DLD1 (cell line): ENCODE measurements around the gene OR2T35.

Experiments used
- in situ Hi-C: cut with HindIII; loops from 2 replicates; pipeline ENCODE4 v1.10.0; 2017; ENCODE audit warnings: low sequenced_read_pairs

The OR2T35 gene

DNA sequence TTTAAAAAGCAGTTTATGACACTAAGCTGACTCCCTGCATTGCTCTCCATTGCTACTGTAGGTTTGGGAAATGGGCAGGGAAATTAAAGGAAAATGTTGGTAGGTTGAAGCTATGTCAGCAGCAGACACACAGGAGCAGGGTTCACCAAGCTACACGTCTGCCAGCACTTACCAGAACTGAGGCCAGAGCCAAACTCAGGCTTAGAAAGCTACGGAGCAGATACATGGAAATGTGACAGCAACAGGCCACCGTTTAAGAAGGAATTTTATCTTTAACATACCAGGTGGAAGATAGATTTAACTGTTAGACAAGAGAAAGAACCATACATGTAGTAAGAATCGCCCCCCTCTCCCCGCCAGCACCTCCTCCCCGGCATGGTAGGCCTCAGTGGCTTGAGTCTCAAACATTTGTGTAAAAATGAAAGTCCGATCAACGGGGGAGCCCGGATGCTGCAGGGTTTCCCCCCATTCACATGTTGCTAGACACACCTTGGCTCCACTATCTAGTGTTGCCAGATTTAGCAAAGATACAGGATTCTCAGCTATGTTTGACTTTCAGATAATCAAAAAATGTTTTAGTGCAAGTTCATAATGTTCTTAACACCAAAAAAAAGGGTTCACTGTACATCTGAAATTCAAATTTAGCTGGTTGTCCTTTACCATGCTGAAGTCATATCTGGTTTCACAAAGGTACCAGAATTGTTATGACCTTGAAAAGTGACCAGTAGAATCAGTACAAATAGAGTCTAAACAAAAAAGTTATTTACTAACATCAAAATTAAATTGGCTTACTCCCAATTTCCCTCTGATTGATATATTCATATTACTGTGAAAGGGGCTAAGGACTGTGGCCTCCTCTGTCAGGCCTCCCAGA lies 16.9 kb downstream of the OR2T35 start:
- in situ Hi-C loops, result no loop called here

DNA sequence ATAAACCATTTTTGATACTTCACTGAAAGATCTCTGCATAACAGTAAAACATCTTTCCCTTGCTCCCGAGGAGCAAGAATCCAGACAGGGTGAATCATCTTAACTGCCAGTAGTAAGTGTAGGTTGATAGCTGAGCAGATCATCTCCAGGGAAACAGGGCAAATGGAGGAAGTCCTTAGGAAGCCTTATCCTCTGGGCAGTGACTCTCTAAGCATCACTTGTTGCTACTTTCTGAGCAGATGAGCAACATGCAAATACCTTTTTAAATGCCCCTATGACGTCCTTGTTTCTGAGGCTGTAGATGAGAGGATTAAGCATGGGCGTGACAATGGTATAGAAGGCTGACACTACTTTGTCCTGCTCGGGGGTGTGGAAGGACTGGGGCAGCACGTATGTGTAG lies 19.1 kb downstream of the OR2T35 start:
- in situ Hi-C loops, result no loop called here

DNA sequence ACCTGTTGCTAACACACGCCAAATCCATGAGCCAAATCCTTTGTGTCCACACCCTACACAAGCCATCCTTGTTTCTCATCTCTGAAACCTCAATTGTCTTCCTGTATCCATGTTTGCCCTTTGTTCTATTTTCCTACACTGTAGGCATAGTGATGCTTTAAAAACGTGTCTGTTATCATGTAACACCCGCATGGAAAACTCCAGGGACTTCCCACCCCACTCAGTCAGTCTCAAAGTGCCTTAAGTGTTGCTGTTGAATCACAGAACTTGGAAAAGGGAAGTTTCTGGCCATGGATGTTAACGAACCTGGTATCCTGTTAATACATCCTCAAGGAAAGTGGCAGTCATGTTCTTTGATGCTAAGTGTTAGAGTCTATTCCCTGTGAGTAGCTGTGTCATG lies 19.9 kb downstream of the OR2T35 start:
- in situ Hi-C loops, result no loop called here

DNA sequence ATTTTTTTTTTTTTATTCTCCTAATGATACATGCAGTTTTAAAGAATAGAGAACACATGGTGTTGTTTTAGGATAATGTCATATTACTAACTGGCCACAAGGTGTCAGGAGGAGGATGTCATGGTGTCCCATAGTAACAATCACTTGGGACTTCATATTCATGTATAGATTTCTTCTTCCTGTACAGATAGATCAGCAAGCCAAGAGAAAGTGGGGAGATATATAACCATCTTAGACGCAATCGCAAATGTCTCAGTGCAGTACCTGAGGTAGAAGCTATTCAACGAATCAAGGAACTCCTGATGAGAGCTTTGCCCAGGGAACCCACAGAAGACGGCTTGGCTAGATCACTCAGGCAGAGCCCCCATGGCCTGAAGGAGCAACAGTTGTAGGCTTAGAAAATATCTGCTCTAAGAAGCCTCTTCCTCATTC lies 22.5 kb downstream of the OR2T35 start:
- in situ Hi-C loops, result no loop called here

DNA sequence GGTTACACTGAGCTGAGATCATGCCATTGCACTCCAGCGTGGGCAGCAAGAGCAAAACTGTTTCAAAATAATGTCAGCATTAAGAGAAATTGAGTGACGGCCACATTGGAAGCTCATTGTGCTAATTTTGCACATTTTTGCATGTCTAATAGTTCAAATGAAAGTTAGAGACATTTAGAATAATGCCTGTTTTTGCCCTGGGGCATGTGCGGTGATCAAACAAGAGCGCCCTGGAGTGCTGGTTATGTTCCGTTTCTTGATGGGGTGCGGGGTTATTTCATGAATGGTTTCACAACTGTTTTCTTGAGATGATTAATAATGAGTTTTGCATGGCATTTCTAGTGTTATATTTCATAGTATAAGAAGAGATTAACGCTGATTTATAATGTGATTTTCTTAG lies 23.3 kb downstream of the OR2T35 start:
- in situ Hi-C loops, result no loop called here

DNA sequence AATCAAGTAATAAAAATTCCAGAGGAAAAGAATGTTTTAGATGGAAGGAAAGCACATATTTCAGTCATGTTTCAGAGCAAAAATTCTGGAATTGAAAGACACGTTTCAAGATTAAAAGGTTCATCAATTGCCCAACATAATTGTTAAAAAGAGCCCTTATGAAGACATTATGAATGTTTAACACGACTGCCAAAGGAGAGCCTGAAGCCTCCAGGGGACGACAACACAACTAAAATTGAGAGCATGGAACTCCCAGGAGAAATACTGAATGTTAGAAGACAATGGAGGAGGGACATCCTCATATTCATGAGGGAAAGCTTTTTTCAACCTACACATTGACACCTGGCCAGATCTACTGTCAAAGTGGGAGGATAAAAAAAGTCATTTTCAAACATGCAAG lies 26.2 kb downstream of the OR2T35 start:
- in situ Hi-C loops, result no loop called here

DNA sequence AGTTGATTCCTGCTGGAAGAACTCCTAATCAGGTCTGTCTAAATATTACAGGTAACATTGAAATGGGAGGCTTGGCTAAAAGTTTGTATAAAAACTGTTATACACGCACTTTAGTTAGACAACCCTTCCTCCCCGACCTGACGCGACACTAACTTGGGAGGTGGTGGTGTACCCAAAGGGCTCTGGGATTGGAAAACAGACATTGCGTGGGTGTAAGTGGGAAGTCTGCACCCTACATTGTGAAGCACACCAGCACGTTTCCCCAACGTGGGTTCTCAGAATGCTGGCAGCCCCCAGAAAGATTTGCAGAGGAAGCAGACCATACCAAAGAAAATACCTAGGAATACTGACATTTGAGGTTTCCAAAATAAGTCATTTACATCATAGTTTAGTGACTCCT lies 27.0 kb downstream of the OR2T35 start:
- in situ Hi-C loops, result no loop called here

DNA sequence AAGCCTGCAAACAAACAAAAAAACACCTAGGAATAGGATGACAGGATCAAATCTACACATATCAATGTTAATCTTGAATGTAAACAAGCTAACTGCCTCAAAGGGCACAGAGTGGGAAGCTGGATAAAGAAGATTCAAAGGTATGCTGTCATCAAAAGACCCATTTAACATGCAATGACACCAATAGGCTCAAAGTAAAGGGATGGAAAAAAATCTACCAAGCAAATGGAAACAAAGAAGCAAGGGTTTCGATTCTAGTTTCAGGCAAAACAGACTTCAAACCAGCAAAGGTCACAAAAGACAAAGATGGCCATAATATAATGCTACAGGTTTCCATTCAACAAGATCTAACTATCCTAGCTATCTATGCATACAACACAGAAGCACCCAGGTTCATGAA lies 31.3 kb downstream of the OR2T35 start:
- in situ Hi-C loops, result no loop called here

DNA sequence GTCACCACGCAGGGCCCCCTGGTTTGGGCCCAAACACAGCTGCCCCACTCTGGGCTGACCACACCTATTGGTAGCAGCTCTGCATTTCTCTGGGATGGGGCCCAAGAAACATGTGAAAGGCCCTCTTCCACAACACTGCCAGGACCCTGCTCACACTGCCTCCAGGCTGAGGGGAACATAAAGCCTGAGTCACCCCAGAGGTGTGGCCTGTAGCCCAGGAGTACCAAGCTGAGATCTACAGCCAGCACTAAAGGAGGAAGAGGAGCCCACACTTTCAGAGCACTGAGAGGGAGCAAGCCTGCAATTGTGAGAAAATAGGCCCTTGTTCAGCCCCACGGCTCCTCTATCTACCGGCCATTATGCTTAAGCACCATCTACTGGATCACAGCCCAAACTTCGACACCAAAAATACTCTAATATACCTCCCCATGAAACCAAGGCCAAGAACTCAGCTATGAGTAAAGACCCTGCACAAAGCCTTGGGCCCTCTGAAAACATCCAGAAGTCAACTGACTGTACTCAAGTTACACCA lies 33.1 kb downstream of the OR2T35 start:
- in situ Hi-C loops, result no loop called here

DNA sequence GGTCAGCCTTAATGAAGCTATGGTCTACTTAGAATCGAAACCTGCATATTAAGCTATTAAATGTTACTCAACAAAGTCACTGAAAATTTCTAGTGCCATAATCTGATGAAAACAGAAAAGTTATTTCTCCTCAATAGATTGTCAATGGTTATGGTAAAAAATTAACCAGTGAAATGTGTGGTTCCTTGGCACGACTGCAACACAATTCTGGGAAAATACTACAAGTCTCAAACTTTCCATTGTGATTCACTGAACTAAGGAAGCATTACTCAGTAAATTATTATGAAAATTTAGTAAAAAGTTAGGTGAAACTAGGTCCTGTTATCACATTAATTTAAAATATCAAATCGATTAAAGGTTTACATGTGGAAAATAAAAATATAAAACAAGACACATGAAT lies 34.8 kb downstream of the OR2T35 start:
- in situ Hi-C loops, result no loop called here

DNA sequence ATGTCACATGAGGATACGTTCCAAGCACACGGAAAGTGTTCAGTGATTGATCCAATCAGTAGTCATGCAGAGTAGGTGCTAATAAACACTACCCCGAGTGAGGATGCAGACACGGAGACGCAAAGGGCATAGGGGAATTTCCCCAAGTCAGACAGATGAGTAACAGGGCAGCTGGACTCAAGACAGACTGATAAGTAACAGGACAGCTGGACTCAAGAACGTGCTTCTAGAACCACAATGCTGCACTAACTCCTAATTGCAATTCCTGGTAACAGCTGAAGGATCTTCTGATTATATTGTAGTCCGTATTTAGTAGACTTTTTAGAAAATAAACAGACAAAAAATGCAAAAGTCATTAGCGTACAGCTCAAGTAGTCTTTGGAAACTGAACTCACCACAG lies 45.7 kb downstream of the OR2T35 start:
- in situ Hi-C loops, result no loop called here

DNA sequence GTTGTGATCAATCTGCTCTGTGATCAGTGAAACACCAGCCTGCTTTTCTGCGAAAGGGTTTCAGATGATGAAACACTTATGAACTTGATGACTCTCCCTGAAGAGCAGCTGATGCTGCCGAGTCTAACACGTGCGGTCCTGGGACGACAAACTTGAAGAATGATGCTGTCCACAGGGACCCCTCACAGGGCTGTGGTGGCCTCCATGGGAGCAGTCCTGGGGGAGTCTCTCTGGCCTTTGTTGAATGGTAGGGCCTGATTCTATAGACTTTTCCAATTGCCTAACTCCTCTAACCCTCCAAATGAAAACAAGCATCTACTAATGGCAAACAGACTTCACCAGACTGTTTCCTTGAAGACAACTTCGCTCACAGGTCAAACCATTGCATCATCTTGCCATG lies 47.5 kb downstream of the OR2T35 start, which contains the start of gene OR2T10:
Gene OR2T10 (minus strand): TSS at position 112 of the 400 bp plus-strand sequence. CDS start 3,932 bp downstream, outside the sequence.
- in situ Hi-C loops, result no loop called here

DNA sequence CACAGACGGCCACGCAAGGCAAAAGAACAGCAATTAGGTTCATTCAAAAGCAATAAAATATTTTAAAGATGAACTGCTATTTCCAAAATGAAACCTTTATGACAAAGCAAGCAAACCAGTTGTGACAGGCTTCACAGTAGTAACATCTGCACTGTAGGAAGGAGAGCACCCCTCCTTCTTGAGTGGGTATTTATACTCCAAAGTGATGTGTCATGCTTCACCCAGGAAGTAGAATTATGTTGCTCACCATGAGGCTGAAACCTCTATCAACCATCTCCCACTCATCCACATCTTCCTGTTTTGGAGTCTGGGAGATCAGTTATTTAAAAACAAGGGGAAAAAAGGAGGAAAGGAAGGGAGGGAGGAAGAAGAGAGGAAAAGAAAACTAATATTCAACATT lies 48.5 kb downstream of the OR2T35 start:
- in situ Hi-C loops, result no loop called here

DNA sequence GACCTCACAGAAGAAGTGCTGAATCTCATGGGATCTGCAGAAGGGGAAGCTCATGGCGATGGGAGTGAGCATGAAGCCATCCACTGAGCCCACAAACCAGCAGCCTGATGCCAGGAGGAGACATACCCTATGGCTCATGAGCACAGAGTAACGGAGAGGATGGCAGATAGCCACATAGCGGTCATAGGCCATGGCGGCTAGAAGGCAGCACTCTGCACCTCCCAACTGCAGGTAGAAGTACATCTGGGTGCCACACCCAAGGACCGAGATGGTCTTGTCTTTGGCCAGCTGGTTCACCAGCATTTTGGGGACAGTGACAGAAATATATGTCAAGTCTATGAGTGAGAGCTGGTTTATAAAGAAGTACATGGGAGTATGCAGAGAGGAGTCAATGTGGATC lies 51.9 kb downstream of the OR2T35 start:
- in situ Hi-C loops, result no loop called here

DNA sequence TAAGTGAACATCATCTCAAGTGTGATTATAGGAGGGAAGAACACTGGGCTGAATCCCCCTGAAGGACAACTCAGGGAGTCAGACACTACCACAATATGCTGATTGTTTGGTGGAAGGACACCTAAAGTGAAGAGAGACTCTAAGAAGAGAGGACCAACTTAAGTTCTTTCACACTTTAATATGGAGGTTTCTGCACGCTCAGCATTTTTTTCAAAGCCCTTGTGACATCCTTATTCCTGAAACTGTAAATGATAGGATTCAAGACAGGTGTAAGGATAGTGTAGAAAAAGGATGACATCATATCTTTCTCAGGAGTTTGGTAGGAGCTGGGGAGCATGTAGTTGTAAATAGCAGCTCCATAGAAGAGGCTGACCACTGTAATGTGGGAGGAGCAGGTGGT lies 52.4 kb downstream of the OR2T35 start:
- in situ Hi-C loops, result no loop called here

DNA sequence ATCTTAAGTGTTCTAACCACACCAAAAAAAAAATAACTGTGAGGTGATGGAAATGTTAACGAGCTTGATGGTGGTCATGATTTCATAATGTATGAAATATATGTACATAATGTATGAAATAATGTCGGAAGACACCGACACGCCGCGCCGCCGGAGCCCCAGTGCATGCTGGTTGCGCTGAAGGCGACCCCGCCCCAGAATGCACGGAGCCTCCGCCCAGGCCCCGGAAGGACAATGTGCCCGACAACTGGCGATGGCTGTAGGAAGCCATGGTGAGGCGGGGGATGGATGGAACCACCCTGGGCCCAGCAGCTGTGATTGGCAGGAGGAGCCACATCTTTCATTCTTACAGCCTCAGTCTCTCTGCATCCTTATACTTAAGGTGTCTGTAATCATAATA lies 55.0 kb downstream of the OR2T35 start:
- in situ Hi-C loops, result no loop called here

DNA sequence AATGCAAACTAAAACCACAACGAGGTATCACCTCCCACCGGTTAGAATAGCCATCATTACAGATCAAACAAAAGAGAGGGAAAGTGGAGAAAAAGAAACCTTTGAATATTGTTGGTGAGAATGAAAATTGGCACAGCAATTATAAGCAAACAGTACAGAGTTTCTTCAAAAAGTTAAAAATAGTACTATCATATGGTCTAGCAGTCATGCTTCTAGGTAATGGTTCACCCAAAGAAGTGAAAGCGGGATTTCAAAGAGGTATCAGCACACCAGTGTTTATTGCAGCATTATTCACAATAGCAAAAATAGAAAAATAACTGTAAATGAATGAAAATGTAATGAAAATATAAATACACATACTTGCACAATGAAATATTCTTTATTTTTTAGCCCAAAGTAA lies 55.7 kb downstream of the OR2T35 start:
- in situ Hi-C loops, result no loop called here
